CD14-positive monocyte (primary cell): Measurements from ENCODE around the gene PCK2. TPM values are rescaled to one million over a fixed set of nuclear protein-coding genes. Genes with fewer than 3 reads are reported as not detected.

Experiments
- DNase-seq, 3 donors: peaks; one replicate each; pipeline ENCODE4 v3.0.0-alpha.2; 2011 to 2022
- H2AFZ ChIP-seq: 2 replicates; pipeline ENCODE4 v1.6.0; 2012; ENCODE audit warnings: mild to moderate bottlenecking, low read depth, low read length, inconsistent platforms; ENCODE audit not compliant: insufficient read depth, poor library complexity, severe bottlenecking
- H3K27ac ChIP-seq, 2 donors: 1 replicate in 1 of 2; 2 replicates in 1 of 2; pipeline ENCODE4 v1.5.1; 2012 to 2013; ENCODE audit warnings: low read length in 2 of 2, control low read depth in 1 of 2, inconsistent platforms in 1 of 2, low read depth in 1 of 2, mild to moderate bottlenecking in 1 of 2
- H3K27me3 ChIP-seq, 2 donors: one replicate each; pipeline versions ENCODE4 v1.6.0 to v1.6.1; 2011 to 2013; ENCODE audit warnings: low read length in 2 of 2; ENCODE audit not compliant: control insufficient read depth in 2 of 2, insufficient read depth in 2 of 2
- H3K36me3 ChIP-seq, 2 donors: replicated peaks in 1 of 2; 1 replicate in 1 of 2; 2 replicates in 1 of 2; pipeline versions ENCODE4 v1.5.1 to v1.6.1; 2012 to 2013; ENCODE audit warnings: low read length in 2 of 2, control low read depth in 1 of 2, inconsistent platforms in 1 of 2, mild to moderate bottlenecking in 1 of 2; ENCODE audit not compliant: insufficient read depth in 2 of 2, control insufficient read depth in 1 of 2
- H3K4me1 ChIP-seq, 2 donors: 1 replicate in 1 of 2; 2 replicates in 1 of 2; pipeline versions ENCODE4 v1.5.1 to v1.6.1; 2012 to 2013; ENCODE audit warnings: low read length in 2 of 2, control low read depth in 1 of 2, inconsistent platforms in 1 of 2, mild to moderate bottlenecking in 1 of 2, moderate library complexity in 1 of 2; ENCODE audit not compliant: insufficient read depth in 2 of 2, control insufficient read depth in 1 of 2
- H3K4me2 ChIP-seq: replicated peaks from 2 replicates; pipeline ENCODE3; 2012; ENCODE audit warnings: low read length, moderate library complexity, mild to moderate bottlenecking; ENCODE audit not compliant: poor library complexity, severe bottlenecking; ENCODE audit errors: extremely low read depth
- H3K4me3 ChIP-seq, 3 experiments: fragments of 200-600 bp in 1 of 3; sonication (generic) in 1 of 3; replicated peaks in 1 of 3; 1 replicate in 2 of 3; 2 replicates in 1 of 3; pipeline ENCODE4 v1.5.1; 2011 to 2013; ENCODE audit warnings: low read length in 3 of 3, mild to moderate bottlenecking in 3 of 3, control low read depth in 2 of 3, low read depth in 2 of 3, inconsistent platforms in 1 of 3, moderate library complexity in 1 of 3
- H3K79me2 ChIP-seq: 2 replicates; pipeline ENCODE4 v1.6.0; 2012; ENCODE audit warnings: mild to moderate bottlenecking, control low read depth, inconsistent platforms, low read length, moderate library complexity; ENCODE audit not compliant: insufficient read depth
- H3K9ac ChIP-seq: 2 replicates; pipeline ENCODE4 v1.6.0; 2017; ENCODE audit warnings: low read length, mild to moderate bottlenecking; ENCODE audit not compliant: insufficient read depth, poor library complexity, severe bottlenecking
- H3K9me3 ChIP-seq, 2 donors: replicated peaks in 1 of 2; 1 replicate in 1 of 2; 2 replicates in 1 of 2; pipeline versions ENCODE4 v1.5.1 to v1.6.1; 2012 to 2013; ENCODE audit warnings: low read length in 2 of 2, control low read depth in 1 of 2; ENCODE audit not compliant: control insufficient read depth in 1 of 2, insufficient read depth in 1 of 2
- H4K20me1 ChIP-seq: 2 replicates; pipeline ENCODE4 v1.6.0; 2012; ENCODE audit warnings: mild to moderate bottlenecking, low read length, control low read depth, moderate library complexity; ENCODE audit not compliant: insufficient read depth
- H3K27ac Mint-ChIP-seq, 7 donors: one replicate each; pipeline ENCODE4 v1.8.0; 2020; ENCODE audit warnings: mild to moderate bottlenecking in 7 of 7, mixed read lengths in 7 of 7, moderate library complexity in 6 of 7, inconsistent platforms in 2 of 7
- H3K27me3 Mint-ChIP-seq, 3 donors: one replicate each; pipeline ENCODE4 v1.8.0; 2021 to 2022; ENCODE audit warnings: low read depth in 3 of 3, mild to moderate bottlenecking in 3 of 3, mixed read lengths in 3 of 3, moderate library complexity in 3 of 3, inconsistent platforms in 1 of 3
- H3K36me3 Mint-ChIP-seq, 2 donors: one replicate each; pipeline ENCODE4 v1.8.0; 2020; ENCODE audit warnings: mixed read lengths in 2 of 2, inconsistent platforms in 1 of 2, mild to moderate bottlenecking in 1 of 2
- H3K4me1 Mint-ChIP-seq: one replicate; pipeline ENCODE4 v1.8.0; 2020; ENCODE audit warnings: mild to moderate bottlenecking, mixed read lengths
- H3K4me3 Mint-ChIP-seq, 2 donors: one replicate each; pipeline ENCODE4 v1.8.0; 2020; ENCODE audit warnings: mild to moderate bottlenecking in 2 of 2, mixed read lengths in 2 of 2, moderate library complexity in 1 of 2
- H3K9me3 Mint-ChIP-seq, 7 donors: one replicate each; pipeline ENCODE4 v1.8.0; 2020 to 2022; ENCODE audit warnings: mixed read lengths in 7 of 7, mild to moderate bottlenecking in 6 of 7, moderate library complexity in 6 of 7, inconsistent platforms in 2 of 7
- CTCF ChIP-seq: fragments of 200-600 bp; IDR thresholded peaks from one replicate; pipeline ENCODE4 v1.8.0; 2022; ENCODE audit warnings: antibody characterized with exemption, mild to moderate bottlenecking
- WGBS: methylation state at CpG from one replicate; pipeline ENCODE4 v1.1.5; 2013; ENCODE audit warnings: missing lambda C conversion rate; ENCODE audit not compliant: insufficient coverage; 5-methylcytosine and 5-hydroxymethylcytosine counted together
- intact Hi-C, 2 donors: fragments of 100-400 bp; cut with micrococcal nuclease; formaldehyde crosslinking; loops; one replicate each; pipeline versions ENCODE4 v1.15.0 to v1.15.1; 2023
- polyA plus RNA-seq, 3 donors: library from polyadenylated mRNA; depleted of rRNA in 1 of 3; unstranded in 2 of 3; stranded (reverse) in 1 of 3; fragments of 300-500 nt in 2 of 3; fragments of >200 nt in 1 of 3; fragmentation: Illumina TruSeq in 2 of 3; gene quantifications; 1 replicate in 2 of 3; 2 replicates in 1 of 3; pipeline ENCODE4 v1.2.3, GENCODE V29; 2012 to 2021

PCK2 gene
- polyA plus RNA-seq, 3 donors = 29.9 to 34.2 (median 31.3) TPM

DNA sequence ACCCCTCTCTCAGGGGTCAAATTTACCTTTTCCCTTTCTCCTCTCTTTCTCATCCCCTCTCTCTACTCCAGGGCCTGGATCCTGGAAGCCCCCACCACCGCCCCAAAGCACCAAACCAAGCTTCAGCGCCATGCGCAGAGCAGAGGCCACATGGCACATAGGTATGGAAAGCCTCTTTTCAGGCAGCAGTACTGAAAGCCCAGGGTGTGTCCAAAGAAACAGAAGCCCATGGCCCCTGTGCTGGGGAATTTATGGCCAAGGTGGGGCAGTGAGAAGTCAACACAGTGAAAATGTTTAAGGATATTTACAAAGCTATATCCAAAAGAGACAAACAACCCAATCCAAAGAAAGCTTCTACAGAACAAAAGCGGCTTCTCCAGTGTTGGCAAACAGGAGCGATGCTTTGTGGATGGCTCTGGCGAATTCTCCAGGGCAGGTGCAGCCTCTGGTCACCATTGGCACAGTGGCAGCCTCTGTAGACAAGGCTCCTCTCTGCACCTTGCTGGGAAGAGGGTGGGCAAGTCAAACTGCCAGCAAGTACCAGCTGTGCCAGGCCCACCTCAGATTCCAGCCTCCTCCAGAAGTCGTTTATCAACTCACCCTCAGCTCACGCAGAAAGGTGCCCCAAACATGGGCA, 27.5 kb upstream of the PCK2 start:
- H3K9ac ChIP-seq = no peak overlapping the region
- no peak overlapping the region for H2AFZ ChIP-seq
- no peak overlapping the region for H3K27ac Mint-ChIP-seq
- no peak overlapping the region for H3K4me3 ChIP-seq
- H3K4me2 ChIP-seq = no peak overlapping the region
- H3K9me3 ChIP-seq = no peaks in the 10 kb centered on the region
- intact Hi-C loops = no loop called here
- H3K4me1 Mint-ChIP-seq = peaks cover 6% of the 10 kb centered on the region
- no peaks in the 10 kb centered on the region for H3K36me3 Mint-ChIP-seq
- no peaks in the 10 kb centered on the region for H3K36me3 ChIP-seq
- peaks cover 0 to 2% (median 0%) of the 10 kb centered on the region in 7 donors for H3K9me3 Mint-ChIP-seq
- no peaks in the 10 kb centered on the region for H4K20me1 ChIP-seq
- no peaks in the 10 kb centered on the region for H3K4me1 ChIP-seq
- H3K27me3 Mint-ChIP-seq = peaks cover 5 to 14% (median 7%) of the 10 kb centered on the region in 3 donors
- no peak for TF ChIP-seq CTCF
- WGBS = 93% methylated on average over 4 of the region's 8 CpGs
- H3K4me3 Mint-ChIP-seq = no peak overlapping the region
- H3K27me3 ChIP-seq = no peaks in the 10 kb centered on the region
- H3K27ac ChIP-seq = no peak overlapping the region
- DNase-seq = no peak
- H3K79me2 ChIP-seq = no peaks in the 10 kb centered on the region

- no peak overlapping the region for H3K4me3 Mint-ChIP-seq
- H3K9me3 ChIP-seq = no peaks in the 10 kb centered on the region
- H3K27ac Mint-ChIP-seq = no peak overlapping the region
- peaks cover 5 to 15% (median 7%) of the 10 kb centered on the region in 3 donors for H3K27me3 Mint-ChIP-seq
- peaks cover 6% of the 10 kb centered on the region for H3K4me1 Mint-ChIP-seq
- H4K20me1 ChIP-seq = no peaks in the 10 kb centered on the region
- H3K4me2 ChIP-seq = no peak overlapping the region
- no peak overlapping the region for H2AFZ ChIP-seq
- H3K79me2 ChIP-seq = no peaks in the 10 kb centered on the region
- H3K4me1 ChIP-seq = no peaks in the 10 kb centered on the region
- H3K4me3 ChIP-seq = no peak overlapping the region
- no peak for TF ChIP-seq CTCF
- no peak for DNase-seq
- intact Hi-C loops = no loop called here
- no peaks in the 10 kb centered on the region for H3K36me3 Mint-ChIP-seq
- H3K27me3 ChIP-seq = no peaks in the 10 kb centered on the region
- H3K9me3 Mint-ChIP-seq = peaks cover 0 to 2% (median 0%) of the 10 kb centered on the region in 7 donors
- no peak overlapping the region for H3K9ac ChIP-seq
- H3K36me3 ChIP-seq = no peaks in the 10 kb centered on the region
- 94% methylated on average over 7 of the region's 12 CpGs for WGBS
- no peak overlapping the region for H3K27ac ChIP-seq
Measured at GRCh38 chr14:24067133-24068082, 26.7 kb upstream of the PCK2 start.
